ENCODE results near the gene TBC1D16. TPM values are rescaled to one million over a fixed set of nuclear protein-coding genes. Genes with fewer than 3 reads are reported as not detected.
A peak's percentile ranks its signal among the peaks of the same experiment; 100 is the strongest.

TBC1D16 gene
- total and polyA plus RNA-seq, 2 experiments from 2014 or later = 24.5 to 38.1 TPM

- 88% methylated on average over 11 of the region's 11 CpGs for WGBS (ENCODE audit: low lambda C conversion rate, missing lambda C conversion rate)
- DNase-seq (ENCODE audit: low spot score) = peak; percentile 2
- Histone ChIP-seq H4K20me1 (ENCODE audit: insufficient read depth, poor library complexity, severe bottlenecking) (no peaks in the 10 kb centered on the region), H3K4me1 (ENCODE audit: insufficient read depth) (no peaks in the 10 kb centered on the region), H3K79me2 (no peaks in the 10 kb centered on the region), H3K27ac (no peak overlapping the region), H3K4me2 (no peak overlapping the region), H3K27me3 (no peaks in the 10 kb centered on the region), H3K9me2 (replicated peaks; ENCODE audit: insufficient read depth) (no peaks in the 10 kb centered on the region), H3K36me3 (replicated peaks; ENCODE audit: insufficient read depth, low read depth) (no peaks in the 10 kb centered on the region), H3K9me3 (ENCODE audit: low read depth) (no peaks in the 10 kb centered on the region), H3K4me3 (no peak overlapping the region), H2AFZ (no peak overlapping the region)
- no peak for TF ChIP-seq CTCF (IDR thresholded peaks at IDR 0.05; ENCODE audit: poor library complexity)
- TF ChIP-seq EZH2phosphoT487 (IDR thresholded peaks at IDR 0.05; ENCODE audit: low read depth, severe bottlenecking, unreplicated experiment) = no peak
- no peak for TF ChIP-seq EZH2 (IDR thresholded peaks at IDR 0.05; ENCODE audit: borderline replicate concordance)
Observed at GRCh38 chr17:79907217-79907715, 128.4 kb downstream of the TBC1D16 start.

GRCh38 chr17:79905832-79906231 lies 129.8 kb downstream of the TBC1D16 start:
- no peaks in the 10 kb centered on the region for H3K9me2 ChIP-seq (replicated peaks; ENCODE audit: insufficient read depth)
- TF ChIP-seq EZH2 (IDR thresholded peaks at IDR 0.05; ENCODE audit: borderline replicate concordance) (no peak), EZH2phosphoT487 (IDR thresholded peaks at IDR 0.05; ENCODE audit: low read depth, severe bottlenecking, unreplicated experiment) (no peak), CTCF (IDR thresholded peaks at IDR 0.05; ENCODE audit: poor library complexity) (peak; percentile 19)
- H3K36me3 ChIP-seq (replicated peaks; ENCODE audit: insufficient read depth, low read depth) = no peaks in the 10 kb centered on the region
- H2AFZ ChIP-seq = no peak overlapping the region
- no peaks in the 10 kb centered on the region for H3K9me3 ChIP-seq (ENCODE audit: low read depth)
- H3K27ac ChIP-seq = no peak overlapping the region
- no peaks in the 10 kb centered on the region for H3K4me1 ChIP-seq (ENCODE audit: insufficient read depth)
- H3K4me3 ChIP-seq = no peak overlapping the region
- peak; percentile 65 for DNase-seq (ENCODE audit: low spot score)
- H3K79me2 ChIP-seq = no peaks in the 10 kb centered on the region
- H3K27me3 ChIP-seq = no peaks in the 10 kb centered on the region
- H4K20me1 ChIP-seq (ENCODE audit: insufficient read depth, poor library complexity, severe bottlenecking) = no peaks in the 10 kb centered on the region
- no peak overlapping the region for H3K4me2 ChIP-seq
- 59% methylated on average over 8 of the region's 8 CpGs for WGBS (ENCODE audit: low lambda C conversion rate, missing lambda C conversion rate)

GRCh38 chr17:79904865-79905264 lies 130.8 kb downstream of the TBC1D16 start:
- Histone ChIP-seq H3K4me1 (ENCODE audit: insufficient read depth) (no peaks in the 10 kb centered on the region), H3K27me3 (no peaks in the 10 kb centered on the region), H3K4me3 (no peak overlapping the region), H4K20me1 (ENCODE audit: insufficient read depth, poor library complexity, severe bottlenecking) (no peaks in the 10 kb centered on the region), H3K27ac (no peak overlapping the region), H3K9me2 (replicated peaks; ENCODE audit: insufficient read depth) (no peaks in the 10 kb centered on the region), H3K4me2 (no peak overlapping the region), H3K9me3 (ENCODE audit: low read depth) (no peaks in the 10 kb centered on the region), H3K79me2 (no peaks in the 10 kb centered on the region), H2AFZ (no peak overlapping the region), H3K36me3 (replicated peaks; ENCODE audit: insufficient read depth, low read depth) (no peaks in the 10 kb centered on the region)
- DNase-seq (ENCODE audit: low spot score) = peak; percentile 2
- TF ChIP-seq EZH2phosphoT487 (IDR thresholded peaks at IDR 0.05; ENCODE audit: low read depth, severe bottlenecking, unreplicated experiment) = no peak
- TF ChIP-seq EZH2 (IDR thresholded peaks at IDR 0.05; ENCODE audit: borderline replicate concordance) = no peak
- TF ChIP-seq CTCF (IDR thresholded peaks at IDR 0.05; ENCODE audit: poor library complexity) = no peak
- 83% methylated on average over 9 of the region's 9 CpGs for WGBS (ENCODE audit: low lambda C conversion rate, missing lambda C conversion rate)

Measured in hepatocyte (in vitro differentiated cells).